Thoracic aorta (tissue), 2 donors: ENCODE data around the gene MNS1. TPM values are rescaled to one million over a fixed set of nuclear protein-coding genes. Genes with fewer than 3 reads are reported as not detected.
"Not testable (repeated sequence)": the region's sequence is repeated elsewhere in the genome, so short reads cannot be mapped to it uniquely, and the experiment has no call there.

Experiments used
- ATAC-seq: fragments of 150-250 bp; one replicate; pipeline ENCODE4 v1.8.0; 2017; ENCODE audit warnings: low read depth; ENCODE audit not compliant: insufficient number of reproducible peaks, low FRiP score
- DNase-seq: peaks from one replicate; pipeline ENCODE4 v3.0.0-alpha.2; 2020; ENCODE audit warnings: low spot score
- H3K27ac ChIP-seq, 2 donors: fragments of 200-600 bp; sonication (generic); 1 replicate in 1 of 2; 2 replicates in 1 of 2; pipeline ENCODE4 v1.5.1; 2016; ENCODE audit warnings: mild to moderate bottlenecking in 2 of 2, moderate library complexity in 2 of 2
- H3K27me3 ChIP-seq: fragments of 200-600 bp; sonication (generic); replicated peaks from 2 replicates; pipeline ENCODE4 v1.6.0; 2016; ENCODE audit warnings: mild to moderate bottlenecking; ENCODE audit not compliant: insufficient read depth
- H3K36me3 ChIP-seq: fragments of 200-600 bp; sonication (generic); one replicate; pipeline ENCODE4 v1.5.1; 2016
- H3K4me1 ChIP-seq, 2 donors: fragments of 200-600 bp; sonication (generic); 1 replicate in 1 of 2; 2 replicates in 1 of 2; pipeline versions ENCODE4 v1.5.1 to v1.6.0; 2016; ENCODE audit warnings: low read depth in 2 of 2, mild to moderate bottlenecking in 1 of 2; ENCODE audit not compliant: control insufficient read depth in 1 of 2
- H3K4me3 ChIP-seq: fragments of 200-600 bp; sonication (generic); 2 replicates; pipeline ENCODE4 v1.5.1; 2016; ENCODE audit warnings: mild to moderate bottlenecking
- H3K9me3 ChIP-seq: fragments of 200-600 bp; sonication (generic); 2 replicates; pipeline ENCODE4 v1.5.1; 2016
- CTCF ChIP-seq: fragments of 200-600 bp; sonication (generic); IDR thresholded peaks from one replicate; pipeline ENCODE4 v1.5.1; 2019; ENCODE audit warnings: antibody characterized with exemption
- total RNA-seq, 2 donors: library from RNA; depleted of rRNA; stranded (reverse); fragments of >200 nt; gene quantifications; one replicate each; pipeline versions ENCODE4 v1.1.0 to v1.2.3, GENCODE V29; 2016

Gene MNS1
- total RNA-seq, 2 donors from 2014 or later, result 0.28 to 2.3 TPM

- Histone ChIP-seq H3K4me3 (no peak overlapping the region), H3K9me3 (no peaks in the 10 kb centered on the region), H3K4me1 (no peaks in the 10 kb centered on the region), H3K27ac (no peak overlapping the region), H3K36me3 (no peaks in the 10 kb centered on the region), H3K27me3 (no peaks in the 10 kb centered on the region)
- DNase-seq, result no peak
- no peak for TF ChIP-seq CTCF
- ATAC-seq, result no peak
These were observed 32.6 kb downstream of the MNS1 start for GRCh38 chr15:56432304-56432703.

GRCh38 chr15:56428821-56429458, 36.0 kb downstream of the MNS1 start:
- H3K4me1 ChIP-seq, result no peaks in the 10 kb centered on the region
- ATAC-seq, result no peak

GRCh38 chr15:56425976-56426375, 39.0 kb downstream of the MNS1 start:
- H3K36me3 ChIP-seq, result no peaks in the 10 kb centered on the region
- no peaks in the 10 kb centered on the region for H3K4me1 ChIP-seq
- H3K9me3 ChIP-seq, result peaks cover 4% of the 10 kb centered on the region
- TF ChIP-seq CTCF, result no peak
- no peak for ATAC-seq
- no peak overlapping the region for H3K27ac ChIP-seq
- H3K27me3 ChIP-seq, result no peaks in the 10 kb centered on the region
- DNase-seq, result no peak
- no peak overlapping the region for H3K4me3 ChIP-seq

More at GRCh38 chr15:56428821-56429458, 36.0 kb downstream of the MNS1 start:
- Histone ChIP-seq H3K36me3 (no peaks in the 10 kb centered on the region), H3K9me3 (peaks cover 4% of the 10 kb centered on the region), H3K27ac (no peak overlapping the region), H3K27me3 (no peaks in the 10 kb centered on the region), H3K4me3 (no peak overlapping the region)
- DNase-seq, result no peak
- TF ChIP-seq CTCF, result peak; percentile 21

GRCh38 chr15:56425276-56425675, 39.7 kb downstream of the MNS1 start:
- no peak for TF ChIP-seq CTCF
- Histone ChIP-seq H3K27me3 (no peaks in the 10 kb centered on the region), H3K4me3 (no peak overlapping the region), H3K4me1 (no peaks in the 10 kb centered on the region), H3K27ac (no peak overlapping the region), H3K9me3 (peaks cover 4% of the 10 kb centered on the region), H3K36me3 (no peaks in the 10 kb centered on the region)
- DNase-seq, result no peak
- ATAC-seq, result no peak

GRCh38 chr15:56413114-56413733, 51.7 kb downstream of the MNS1 start:
- H3K4me1 ChIP-seq, H3K36me3 ChIP-seq, H3K27ac ChIP-seq, H3K4me3 ChIP-seq, ATAC-seq, H3K9me3 ChIP-seq, DNase-seq, H3K27me3 ChIP-seq: not testable (repeated sequence)
